Stimulated activated CD4-positive, alpha-beta T cell treated with anti-CD3 and anti-CD28 coated beads, Interleukin-2, amount 100 ng/mL, for 48 hours (primary cell): ENCODE results near the gene DDAH2.

Experiments used
- DNase-seq, 2 donors: peaks; one replicate each; pipeline ENCODE4 v3.0.0-alpha.2; 2020

The DDAH2 gene, protein sequence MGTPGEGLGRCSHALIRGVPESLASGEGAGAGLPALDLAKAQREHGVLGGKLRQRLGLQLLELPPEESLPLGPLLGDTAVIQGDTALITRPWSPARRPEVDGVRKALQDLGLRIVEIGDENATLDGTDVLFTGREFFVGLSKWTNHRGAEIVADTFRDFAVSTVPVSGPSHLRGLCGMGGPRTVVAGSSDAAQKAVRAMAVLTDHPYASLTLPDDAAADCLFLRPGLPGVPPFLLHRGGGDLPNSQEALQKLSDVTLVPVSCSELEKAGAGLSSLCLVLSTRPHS

DNA sequence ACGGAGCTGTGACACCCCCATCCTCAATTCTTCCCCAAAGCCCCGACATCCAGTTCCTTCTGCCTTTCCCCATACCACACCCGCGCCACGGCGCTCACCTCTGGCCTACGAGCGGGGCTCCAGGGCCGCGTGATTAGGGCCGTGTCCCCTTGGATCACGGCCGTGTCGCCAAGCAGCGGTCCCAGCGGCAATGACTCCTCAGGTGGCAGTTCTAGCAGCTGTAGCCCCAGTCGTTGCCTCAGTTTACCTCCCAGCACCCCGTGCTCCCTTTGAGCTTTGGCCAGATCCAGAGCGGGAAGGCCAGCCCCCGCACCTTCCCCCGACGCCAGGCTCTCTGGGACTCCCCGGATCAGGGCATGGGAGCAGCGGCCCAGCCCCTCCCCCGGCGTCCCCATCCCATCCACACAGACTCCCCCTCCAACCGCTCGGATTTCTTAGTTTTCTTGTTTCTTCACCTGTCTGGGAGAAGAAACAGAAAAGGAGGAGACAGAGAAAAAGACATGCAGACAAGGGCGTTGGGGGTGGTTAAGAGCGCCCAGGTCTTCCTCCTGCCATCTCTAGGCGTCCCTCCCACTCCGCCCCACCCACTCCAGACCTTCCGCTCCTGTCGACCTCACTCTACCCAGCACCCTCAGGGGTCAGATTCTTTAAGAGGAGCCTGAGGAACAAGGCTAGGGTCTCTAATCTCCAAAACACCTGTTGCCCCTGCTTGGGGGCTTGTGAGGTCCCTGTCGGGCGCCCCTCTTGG, at the start of gene DDAH2:
Gene DDAH2, minus strand, starts transcription at position 533 of the 748 bp plus-strand sequence. Its CDS starts 138 bp downstream, at position 395.
- no peak for DNase-seq

DNA sequence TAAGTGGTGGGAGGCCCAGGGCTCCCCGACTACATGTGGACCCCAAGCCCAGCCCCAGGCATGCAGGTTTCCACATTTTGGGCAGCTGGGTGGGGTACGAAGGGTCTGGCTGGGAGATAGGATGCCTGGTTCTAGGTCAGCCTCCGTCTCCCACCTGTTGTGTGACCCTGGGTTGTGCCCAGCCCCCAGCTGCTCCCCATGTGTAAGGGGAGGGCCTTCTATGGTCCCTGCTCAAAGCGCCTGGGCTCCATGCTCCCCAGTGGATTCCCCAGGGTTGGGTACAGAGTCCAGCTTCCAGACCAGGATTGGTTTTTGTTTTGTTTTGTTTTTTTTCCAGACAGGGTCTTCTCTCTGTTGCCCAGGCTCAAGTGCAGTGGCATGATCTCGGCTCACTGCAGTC, 49.1 kb upstream of the DDAH2 start:
- DNase-seq, result no peak

DNA sequence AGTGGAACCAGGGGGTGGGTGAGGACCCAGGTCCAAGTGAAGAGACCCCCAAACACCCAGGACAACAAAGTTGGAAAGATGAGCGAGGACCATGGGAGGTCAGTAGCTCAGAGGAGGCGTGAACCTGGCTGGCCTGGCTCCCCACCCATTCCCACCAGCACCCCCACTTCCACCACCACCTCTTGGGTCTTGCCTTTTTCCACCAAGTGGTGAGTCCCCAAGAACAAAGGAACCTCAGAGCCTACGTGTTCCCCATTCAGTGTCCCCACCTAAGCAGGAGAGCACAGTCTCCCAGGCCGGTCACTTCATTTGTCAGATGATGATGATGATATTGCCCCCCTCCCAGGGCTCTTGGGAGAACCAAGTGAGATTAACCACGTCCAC, 48.6 kb upstream of the DDAH2 start:
- DNase-seq, result no peak

DNA sequence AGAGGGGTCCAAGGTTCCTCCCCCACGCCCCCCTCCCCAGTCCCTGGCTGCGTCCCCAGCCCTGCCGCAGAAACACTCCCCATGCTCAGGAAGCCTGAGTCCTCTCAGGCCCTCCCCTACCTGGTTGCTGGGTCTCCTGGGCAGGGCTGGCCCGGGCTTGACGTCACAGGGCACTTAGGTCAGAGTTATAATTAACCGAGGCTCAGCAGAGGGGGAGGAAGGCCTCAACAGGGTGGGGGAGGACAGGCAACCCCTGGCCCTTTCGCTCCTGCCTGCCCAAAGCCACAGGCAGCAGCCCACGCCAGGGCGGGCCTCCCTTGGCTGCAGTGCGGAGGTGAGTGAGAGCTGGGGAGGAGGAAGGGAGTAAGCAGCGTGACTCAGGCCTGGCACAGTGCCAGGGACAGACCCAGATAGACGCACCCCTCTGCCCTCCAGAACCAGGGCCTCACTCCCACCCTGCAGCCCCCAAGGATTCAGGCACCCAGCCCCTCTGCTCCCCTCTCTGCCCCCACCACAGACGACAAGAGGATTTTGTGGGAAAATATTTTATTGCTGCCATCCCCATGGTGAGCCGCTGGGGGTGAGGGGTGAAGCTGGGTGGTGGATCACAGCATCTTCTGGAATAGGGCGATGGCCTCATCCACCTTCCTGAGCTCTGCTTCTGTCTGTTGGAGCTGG, 48.0 kb upstream of the DDAH2 start, which contains the start of gene VWA7:
Gene VWA7, minus strand, starts transcription at position 340 of the 678 bp plus-strand sequence. CDS start 549 bp downstream, outside the sequence.
- DNase-seq, result peak; percentile 63 to 71

DNA sequence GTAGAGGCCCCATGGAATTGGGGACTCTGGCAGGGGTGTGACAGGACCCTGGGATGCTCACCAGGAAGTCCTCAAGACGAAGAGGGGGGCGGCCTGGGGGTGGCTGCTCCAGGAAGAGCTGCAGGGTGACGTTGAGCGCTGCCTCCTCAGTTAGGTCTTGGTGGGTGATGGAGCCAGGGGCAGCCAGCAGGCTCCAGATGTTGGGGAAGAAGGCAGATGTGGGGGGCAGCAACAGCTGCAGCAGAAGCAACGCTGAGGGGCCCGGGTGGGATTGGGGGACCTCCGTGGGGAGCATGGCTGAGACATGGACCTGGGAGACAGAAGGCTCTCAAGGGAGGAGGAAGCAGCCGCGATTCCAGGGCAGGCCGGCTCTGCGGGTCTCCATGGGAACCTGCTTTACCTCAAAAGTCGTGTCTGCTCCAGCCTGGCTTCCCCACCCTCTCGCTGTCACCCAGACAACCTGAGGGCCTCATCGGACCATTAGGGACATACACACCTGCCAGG, 47.4 kb upstream of the DDAH2 start:
- no peak for DNase-seq

DNA sequence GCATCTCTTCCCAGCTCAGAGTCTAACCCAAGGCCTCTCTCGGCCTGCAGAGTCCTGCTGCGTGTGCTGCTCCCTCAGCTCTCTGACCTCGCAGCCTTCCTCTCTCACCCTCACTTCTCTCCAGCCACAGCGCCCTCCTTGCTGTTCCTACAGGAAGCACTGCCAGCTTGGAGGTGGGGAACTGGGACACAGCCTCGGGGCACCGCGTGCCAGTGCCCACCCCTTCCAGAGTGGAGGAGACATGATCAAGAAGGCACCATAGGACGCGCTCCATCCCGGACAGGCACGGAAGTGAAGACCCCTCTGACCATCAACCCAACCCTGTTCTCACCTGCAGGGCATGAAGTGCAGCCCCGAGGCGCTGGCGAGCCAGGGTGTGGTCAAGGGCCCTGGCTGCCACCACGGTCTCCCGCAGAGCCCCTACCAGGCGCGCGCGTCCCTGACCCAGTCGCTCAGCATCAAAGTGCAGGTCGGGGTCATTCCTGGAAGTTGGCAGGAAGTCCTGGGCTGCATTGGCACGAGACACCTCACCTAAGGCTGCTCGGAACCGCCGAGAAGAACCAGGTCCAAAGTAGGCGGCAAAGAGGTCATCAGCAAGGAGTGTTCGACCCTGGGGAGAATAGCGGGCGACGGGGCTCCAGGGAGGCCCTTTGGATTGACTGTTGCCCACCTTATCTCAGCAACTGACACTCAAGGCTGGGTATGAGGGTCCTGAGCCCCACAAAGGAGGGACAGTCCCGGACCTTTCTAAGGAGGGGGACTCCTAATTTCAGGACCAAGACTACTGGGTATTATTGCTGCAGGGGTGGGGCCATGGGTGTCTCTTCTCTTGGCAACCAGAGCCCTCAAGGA, 46.8 kb upstream of the DDAH2 start:
- no peak for DNase-seq

DNA sequence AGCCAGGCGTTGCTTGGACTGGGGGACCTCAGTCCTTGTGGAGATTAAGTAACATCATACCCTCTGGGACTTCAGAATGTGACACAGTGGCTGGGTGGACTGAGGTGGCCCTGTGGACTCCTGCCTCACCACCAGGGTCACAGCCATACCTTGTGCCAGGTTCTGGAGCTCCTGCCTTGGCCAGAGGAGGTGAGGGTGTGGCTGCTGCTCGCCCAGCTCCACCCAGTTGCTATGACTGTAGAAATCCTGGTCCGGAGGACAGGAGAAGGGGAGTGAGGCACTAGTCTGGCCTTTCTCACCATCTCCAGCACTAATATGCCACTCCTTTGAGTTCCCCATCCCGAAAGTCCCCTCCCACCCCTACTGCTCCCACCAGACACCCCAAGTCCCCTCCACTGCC, 46.1 kb upstream of the DDAH2 start:
- DNase-seq, result no peak

DNA sequence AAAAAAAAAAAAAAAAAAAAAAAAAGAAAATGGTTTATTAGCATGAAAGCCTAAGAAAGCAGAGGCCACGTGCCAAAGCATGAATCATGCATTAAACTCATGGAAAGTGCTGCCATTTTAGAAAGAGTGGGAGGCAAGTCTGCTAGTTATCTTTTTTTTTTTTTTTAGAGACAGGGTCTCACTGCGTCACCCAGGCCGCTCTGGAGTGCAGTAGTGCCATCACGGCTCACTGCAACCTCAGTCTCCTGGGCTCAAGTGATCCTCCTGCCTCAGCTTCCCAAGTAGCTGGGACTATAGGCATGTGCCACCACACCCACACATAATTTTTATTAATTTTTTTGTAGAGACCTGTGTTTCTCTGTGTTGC, 42.9 kb upstream of the DDAH2 start:
- DNase-seq, result no peak

DNA sequence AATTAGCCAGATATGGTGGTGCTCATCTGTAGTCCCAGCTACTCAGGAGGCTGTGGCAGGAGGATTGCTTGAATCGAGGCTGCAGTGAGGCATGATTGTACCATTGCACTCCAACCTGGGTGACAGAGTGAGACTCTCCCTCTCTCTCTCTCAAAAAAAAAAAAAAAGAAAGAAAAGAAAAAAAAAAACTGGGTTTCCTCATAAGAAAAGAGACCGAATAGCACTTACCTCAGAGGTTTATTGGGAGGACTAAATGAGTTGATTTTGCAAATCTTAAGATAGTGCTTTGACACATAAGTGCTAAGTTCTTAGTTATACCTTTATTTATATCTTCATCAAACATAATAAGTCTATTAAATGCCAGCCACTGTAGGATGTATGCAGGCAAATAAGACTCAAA, 41.8 kb upstream of the DDAH2 start:
- DNase-seq, result no peak

DNA sequence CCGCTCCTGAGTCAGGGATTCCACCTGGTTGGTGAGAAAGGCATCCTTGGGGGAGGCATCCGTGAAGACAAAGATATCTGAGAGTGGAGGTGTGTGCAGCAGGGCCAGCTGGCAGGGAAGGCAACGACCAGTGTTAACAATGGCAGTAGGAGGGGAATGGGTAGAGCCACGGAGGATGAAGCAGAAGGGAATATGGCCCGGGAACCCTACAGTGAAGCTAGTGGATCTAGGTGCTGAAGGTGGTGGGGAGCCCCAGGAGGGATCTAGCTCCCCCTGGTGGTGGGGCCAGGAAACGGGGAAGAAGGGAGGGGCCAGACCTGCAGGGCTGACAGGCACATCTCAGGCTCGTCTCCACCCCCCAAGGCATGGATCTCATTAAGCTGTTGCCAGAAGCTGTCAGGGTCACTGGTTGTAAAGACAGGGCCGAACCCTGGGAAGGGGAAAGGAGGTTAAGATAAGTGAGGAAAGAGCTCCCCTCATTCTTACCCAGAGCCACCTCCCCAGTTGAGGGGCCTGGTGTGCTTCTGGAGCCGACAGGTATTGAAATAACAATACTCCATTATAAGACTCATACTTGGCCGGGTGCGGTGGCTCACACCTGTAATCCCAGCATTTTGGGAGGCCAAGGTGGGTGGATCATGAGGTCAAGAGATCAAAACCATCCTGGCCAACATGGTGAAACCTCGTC, 40.7 kb upstream of the DDAH2 start:
- DNase-seq, result peak; percentile 82

DNA sequence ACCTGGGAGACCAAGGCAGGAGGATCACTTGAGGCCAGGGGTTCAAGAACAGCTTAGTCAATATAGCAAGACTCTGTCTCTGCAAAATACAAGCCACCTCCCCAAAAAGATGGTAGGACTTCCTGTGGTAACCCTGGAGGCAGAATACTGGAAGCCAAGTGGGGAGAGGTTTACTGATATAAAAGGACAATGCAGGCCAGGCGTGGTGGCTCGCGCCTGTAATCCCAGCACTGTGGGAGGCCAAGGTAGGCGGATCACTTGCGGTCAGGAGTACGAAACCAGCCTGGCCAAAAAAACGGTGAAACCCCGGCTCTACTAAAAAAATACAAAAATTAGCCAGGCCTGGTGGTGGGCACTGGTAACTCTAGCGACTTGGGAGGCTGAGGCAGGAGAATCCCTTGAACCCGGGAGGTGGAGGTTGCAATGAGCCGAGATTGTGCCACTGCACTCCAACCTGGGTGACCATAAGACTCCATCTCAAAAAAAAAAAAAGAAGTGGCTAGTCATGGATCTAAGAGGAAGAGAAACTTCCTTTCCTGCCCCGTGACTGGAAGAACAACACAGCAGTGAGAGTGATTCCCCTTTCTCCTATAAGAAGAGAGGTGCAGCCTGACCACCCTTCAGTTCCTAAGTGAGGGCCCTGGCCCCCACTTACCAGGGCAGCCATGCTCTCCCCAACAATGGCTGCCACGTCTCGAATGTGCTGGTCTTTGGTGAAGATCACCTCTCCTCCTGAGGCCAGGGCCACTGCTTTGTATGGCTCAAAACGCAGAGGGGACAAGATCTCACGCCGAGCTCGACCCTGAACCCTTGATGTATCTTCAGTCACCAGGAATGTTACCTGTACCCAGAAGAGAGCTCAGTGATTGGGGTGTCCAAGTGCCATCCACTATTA, 39.5 kb upstream of the DDAH2 start:
- no peak for DNase-seq

DNA sequence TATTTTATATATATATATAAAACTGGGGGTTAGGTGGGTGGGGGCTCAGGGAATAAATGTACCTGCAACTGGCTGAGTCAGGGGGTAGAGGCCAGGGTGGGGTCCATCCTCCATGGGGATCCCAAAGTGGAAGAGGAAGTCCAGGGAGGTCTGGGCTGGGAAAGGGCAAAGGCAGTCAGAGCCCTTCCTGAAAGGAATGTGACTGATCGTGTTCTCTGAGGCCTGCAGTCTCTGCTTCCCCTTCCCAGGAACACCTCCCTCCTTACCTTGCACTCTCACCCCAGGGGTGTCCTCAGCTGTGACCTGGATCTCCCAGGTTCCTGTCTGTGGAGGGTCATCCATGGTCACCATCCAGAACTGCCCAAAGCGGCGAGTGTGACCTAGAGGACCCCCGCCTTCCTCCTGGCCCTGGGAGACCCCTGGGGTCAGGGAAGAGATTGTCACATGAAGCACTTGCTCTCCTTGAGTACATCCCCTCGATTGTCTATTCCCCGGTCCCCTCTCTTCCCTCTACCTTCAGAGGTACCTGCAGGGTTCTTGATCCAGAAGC, 38.1 kb upstream of the DDAH2 start:
- DNase-seq, result no peak

DNA sequence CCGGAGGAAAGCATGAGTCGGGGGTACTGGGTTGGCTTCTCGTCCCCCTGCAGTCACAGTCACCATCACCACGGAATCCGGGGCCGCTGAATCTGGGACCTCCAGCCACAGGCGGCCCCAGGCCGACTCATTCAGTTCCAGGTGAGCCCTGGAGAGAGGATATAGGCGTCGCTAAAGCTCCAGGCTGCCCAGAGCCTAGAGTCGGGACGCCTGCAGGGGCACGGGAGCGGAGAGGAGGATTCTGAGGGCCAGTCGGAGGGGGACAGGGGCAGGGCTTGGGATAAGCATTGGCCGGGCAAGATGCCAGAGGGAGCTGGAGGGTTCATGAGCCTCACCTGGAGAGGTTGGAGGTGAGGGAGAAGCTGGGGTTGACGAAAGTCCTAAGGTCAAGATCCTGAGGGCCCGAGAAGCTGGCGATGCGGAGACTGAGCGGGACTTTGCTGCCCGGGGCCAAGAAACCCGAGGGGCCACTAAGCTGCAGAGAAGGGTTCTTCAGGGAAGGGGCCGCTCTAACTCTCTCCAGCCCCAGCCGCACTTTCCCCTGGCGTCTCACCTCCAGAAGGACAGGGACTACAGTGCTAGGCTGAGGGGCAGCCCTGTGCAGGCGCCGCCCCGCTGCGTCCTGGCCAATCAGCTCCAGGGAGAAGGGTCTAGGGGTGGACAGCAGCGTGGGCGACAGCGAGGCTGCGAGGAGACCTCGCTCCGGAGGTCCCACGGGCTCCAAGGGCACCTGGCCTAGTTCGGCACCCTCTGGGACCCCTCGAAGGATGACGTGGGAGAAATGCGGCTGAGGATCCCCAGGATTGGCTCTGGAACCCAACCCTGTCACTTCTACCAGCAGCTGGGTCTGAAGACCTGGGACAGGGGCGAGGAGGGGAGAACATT, 37.1 kb upstream of the DDAH2 start:
- DNase-seq, result no peak

DNA sequence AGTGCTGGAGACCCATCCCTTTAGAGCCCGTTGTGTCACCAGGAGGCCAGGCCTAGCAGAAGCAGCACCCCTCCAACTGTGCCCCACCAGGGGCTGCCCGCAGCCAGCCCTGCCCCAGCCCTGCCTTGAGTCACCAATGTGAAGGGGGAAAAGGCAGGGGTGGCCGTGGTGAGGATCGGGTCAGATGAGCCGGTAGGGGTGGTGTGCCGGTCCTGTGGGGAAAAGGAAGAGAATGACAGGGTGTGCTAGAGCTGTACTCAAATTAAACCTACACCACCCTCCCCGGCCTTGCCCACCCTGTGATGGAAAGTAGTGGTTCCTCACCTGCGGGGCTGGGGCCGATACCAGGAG, 36.4 kb upstream of the DDAH2 start:
- DNase-seq, result no peak

DNA sequence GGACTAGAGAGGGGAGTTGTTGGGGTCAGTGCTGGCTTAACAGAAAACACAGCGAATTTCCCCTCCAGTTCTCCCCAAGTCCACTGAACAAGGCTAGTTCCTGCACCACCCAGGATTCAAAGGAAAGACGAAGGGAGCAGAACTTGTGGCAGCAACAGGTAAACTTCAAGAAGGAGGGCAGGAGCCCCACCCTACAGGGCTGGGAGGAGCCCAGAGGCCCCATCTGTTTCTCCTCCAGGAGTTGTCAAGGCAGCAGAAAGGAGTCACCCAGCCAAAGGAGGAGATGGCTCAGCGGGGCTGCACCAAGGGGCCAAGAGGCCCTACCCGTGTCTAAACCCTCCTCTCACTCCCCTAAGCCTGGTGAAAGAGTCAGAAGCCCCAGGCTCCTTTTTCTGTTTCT, 35.1 kb upstream of the DDAH2 start:
- DNase-seq, result no peak

DNA sequence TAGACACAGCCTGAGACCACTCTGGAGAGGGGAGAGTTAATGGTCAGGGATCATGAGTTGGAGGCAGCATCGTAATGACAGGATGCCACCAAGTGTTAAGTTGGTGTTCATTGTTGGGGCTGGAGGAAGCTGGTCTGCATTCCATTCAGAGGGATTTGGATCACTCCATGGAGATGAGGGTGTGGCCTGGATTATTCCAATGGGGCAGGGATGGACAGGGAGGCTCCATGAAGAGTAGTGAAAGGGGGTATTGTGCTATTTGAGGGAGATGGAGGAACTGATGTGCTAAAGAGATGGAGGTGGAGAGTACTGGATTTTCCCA, 34.5 kb upstream of the DDAH2 start:
- DNase-seq, result no peak

DNA sequence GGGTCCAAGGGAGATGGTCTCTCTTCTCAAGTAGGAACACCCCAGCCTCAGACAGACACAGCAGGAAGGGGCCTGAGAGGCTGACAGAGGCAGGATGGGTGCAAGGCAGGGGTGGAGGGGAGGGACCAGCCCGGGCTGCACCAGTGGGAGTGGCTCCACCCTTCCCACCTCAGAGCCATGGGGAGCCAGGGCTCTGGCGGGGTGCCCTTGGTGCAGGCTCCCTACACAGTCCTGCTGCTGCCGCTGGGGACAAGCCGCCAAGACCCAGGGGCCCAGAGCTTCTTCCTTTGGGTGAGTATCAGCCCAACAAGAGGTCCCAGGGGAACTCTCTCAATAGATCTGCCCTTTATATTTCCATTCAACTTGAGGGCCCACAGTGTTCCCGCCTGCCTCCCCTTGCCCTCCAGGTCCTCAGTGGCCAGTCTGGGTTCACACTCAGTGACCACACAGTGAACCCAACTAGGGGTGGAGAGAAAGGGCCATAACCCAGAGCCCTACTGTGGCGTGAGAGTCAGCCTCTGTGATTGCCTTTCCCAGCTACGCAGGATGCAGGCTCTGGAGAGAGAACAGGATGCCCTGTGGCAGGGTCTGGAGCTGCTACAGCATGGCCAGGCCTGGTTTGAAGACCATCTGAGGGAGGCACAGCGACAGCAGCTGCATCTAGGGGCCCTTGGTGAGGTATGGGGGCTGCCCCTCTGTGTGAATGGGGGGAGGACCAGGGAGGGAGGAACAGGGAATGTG, 33.9 kb upstream of the DDAH2 start:
- no peak for DNase-seq

DNA sequence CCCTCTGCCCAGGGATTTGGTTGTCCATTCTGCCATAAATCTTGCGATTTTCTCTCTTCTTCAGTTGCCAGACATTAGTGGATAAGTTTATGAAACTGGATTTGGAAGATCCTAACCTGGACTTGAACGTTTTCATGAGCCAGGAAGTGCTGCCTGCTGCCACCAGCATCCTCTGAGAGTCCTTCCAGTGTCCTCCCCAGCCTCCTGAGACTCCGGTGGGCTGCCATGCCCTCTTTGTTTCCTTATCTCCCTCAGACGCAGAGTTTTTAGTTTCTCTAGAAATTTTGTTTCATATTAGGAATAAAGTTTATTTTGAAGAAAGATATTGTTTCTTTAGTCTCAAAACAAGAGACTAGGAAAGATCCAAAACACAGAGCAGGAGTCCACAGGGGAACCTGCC, 33.3 kb upstream of the DDAH2 start, which contains the start of gene SAPCD1:
Gene SAPCD1, plus strand, starts transcription at position 301 of the 400 bp plus-strand sequence. CDS start 399 bp downstream, outside the sequence.
- DNase-seq, result no peak

DNA sequence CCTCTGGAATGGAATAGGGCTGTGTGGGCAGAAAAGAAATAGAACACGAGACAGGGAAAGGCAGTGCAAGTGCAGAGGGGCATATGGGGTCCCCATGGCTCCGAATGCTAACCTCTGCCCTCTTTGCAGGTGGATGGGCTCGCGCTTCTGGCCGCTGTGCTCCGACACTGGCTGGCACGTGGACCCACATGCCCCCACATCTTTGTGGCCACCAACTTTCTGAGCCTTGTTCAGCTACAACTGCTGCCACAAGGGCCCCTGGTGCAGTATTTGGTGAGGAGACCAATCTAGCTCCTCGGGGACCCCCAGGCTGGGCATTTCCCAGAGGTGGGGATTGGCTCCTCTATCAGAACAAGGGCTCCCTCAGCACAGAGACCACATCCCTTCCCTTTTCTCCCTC, 32.2 kb upstream of the DDAH2 start:
- DNase-seq, result no peak
